Prostate gland (tissue), 1 donor: Measurements from ENCODE around the gene STMP1.

Experiments used
- POLR2A ChIP-seq: fragments of 450-650 bp; IDR thresholded peaks from one replicate; pipeline ENCODE4 v1.6.1; 2016; ENCODE audit warnings: antibody characterized with exemption, mild to moderate bottlenecking
- POLR2AphosphoS5 ChIP-seq: sonication (generic); formaldehyde crosslinking; IDR thresholded peaks from one replicate; pipeline ENCODE4 v1.6.1; 2017; ENCODE audit warnings: antibody characterized with exemption

DNA sequence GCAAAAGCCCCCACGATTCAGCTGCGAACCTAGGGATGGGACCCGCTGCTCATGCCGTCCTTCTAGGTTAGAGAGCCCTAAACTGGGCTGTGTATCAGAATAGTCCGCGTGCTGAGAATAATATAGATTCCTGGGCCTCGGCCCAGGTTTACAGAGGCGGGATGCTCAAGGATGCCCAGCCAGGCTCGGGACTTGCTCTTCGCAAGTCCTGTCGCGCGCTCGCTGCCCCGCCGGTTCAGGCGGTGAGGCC is 266 bp upstream of the STMP1 start:
- no peak for TF ChIP-seq POLR2A
- no peak for TF ChIP-seq POLR2AphosphoS5
